GM23338 (cell line): ENCODE measurements around the gene ANTXR2.

Experiments used
- CREB1 ChIP-seq: fragments of 250-450 bp; sonication (Bioruptor Pico); IDR thresholded peaks from 2 replicates; pipeline ENCODE4 v1.5.0; 2020; ENCODE audit warnings: low read depth, mild to moderate bottlenecking, moderate library complexity
- CTCF ChIP-seq, 2 experiments: fragments of 200-600 bp in 1 of 2; sonication (generic) in 1 of 2; conservative IDR thresholded peaks; 2 replicates each; pipeline versions ENCODE4 v1.5.1 to v1.6.1; 2016 to 2017; ENCODE audit warnings: antibody characterized with exemption in 2 of 2, low read depth in 2 of 2, mild to moderate bottlenecking in 2 of 2, moderate library complexity in 1 of 2
- EZH2 ChIP-seq: fragments of 200-600 bp; sonication (generic); IDR thresholded peaks from one replicate; pipeline ENCODE4 v1.8.0; 2017; ENCODE audit warnings: antibody characterized with exemption, mild to moderate bottlenecking, low read depth; ENCODE audit not compliant: unreplicated experiment
- EZH2phosphoT487 ChIP-seq: fragments of 200-600 bp; sonication (generic); IDR thresholded peaks from one replicate; pipeline ENCODE4 v1.8.1; 2018; ENCODE audit warnings: antibody characterized with exemption; ENCODE audit not compliant: unreplicated experiment
- JUNB ChIP-seq: IDR thresholded peaks from one replicate; pipeline ENCODE4 v1.6.1; 2016; ENCODE audit warnings: antibody characterized with exemption; ENCODE audit not compliant: unreplicated experiment
- NANOG ChIP-seq: IDR thresholded peaks from 2 replicates; pipeline ENCODE4 v1.6.1; 2016; ENCODE audit warnings: antibody characterized with exemption, borderline replicate concordance
- POLR2AphosphoS5 ChIP-seq: IDR thresholded peaks from 2 replicates; pipeline ENCODE4 v1.6.1; 2016; ENCODE audit warnings: antibody characterized with exemption, low read depth
- REST ChIP-seq: IDR thresholded peaks from one replicate; pipeline ENCODE4 v1.6.1; 2018; ENCODE audit warnings: antibody characterized with exemption; ENCODE audit not compliant: unreplicated experiment
- ZNF114 ChIP-seq: fragments of 250-450 bp; sonication (Bioruptor Pico); IDR thresholded peaks from 2 replicates; pipeline ENCODE4 v1.5.0; 2020; ENCODE audit warnings: mild to moderate bottlenecking, moderate library complexity
- ZNF331 ChIP-seq: fragments of 250-450 bp; sonication (Bioruptor Pico); IDR thresholded peaks from 2 replicates; pipeline ENCODE4 v1.5.0; 2020; ENCODE audit warnings: low read depth, mild to moderate bottlenecking, moderate library complexity

GRCh38 chr4:80082693-80083092, 9.7 kb upstream of the ANTXR2 start:
- TF ChIP-seq CTCF (conservative IDR thresholded peaks at IDR 0.05; ENCODE audit: low read depth in 2 of 2) (no peak), POLR2AphosphoS5 (no peak), JUNB (no peak), CREB1 (CRISPR knock-in tag) (no peak), EZH2 (no peak), EZH2phosphoT487 (no peak), REST (no peak), ZNF331 (CRISPR knock-in tag) (no peak), NANOG (no peak), ZNF114 (CRISPR knock-in tag) (no peak)
